ENCODE measurements around the gene KCNA4. TPM values are rescaled to one million over a fixed set of nuclear protein-coding genes. Genes with fewer than 3 reads are reported as not detected.
"Not testable (repeated sequence)": the region's sequence is repeated elsewhere in the genome, so short reads cannot be mapped to it uniquely, and the experiment has no call there.

KCNA4 gene
- total and polyA plus RNA-seq, 8 donors = 0.58 to 2.2 TPM; not detected in 6

DNA sequence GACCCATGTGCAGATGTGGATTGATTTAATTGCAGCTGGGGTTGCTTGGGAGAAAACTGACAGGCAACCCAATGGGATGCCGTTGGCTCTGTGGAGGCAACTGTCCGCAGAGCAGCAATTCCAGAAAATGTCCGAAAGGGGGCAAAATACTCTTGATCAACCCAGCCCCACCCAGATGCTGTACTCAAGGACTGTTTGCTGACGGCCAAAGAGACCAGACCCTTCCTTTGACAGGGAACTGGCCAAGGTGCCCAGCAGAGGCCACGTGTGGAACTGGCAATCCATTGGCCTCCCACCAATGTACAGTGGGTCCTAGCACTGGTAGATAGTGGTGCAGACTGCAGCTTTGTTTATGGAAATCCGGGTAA, 29.7 kb upstream of the KCNA4 start:
- H3K9me3 ChIP-seq = no peaks in the 10 kb centered on the region
- DNase-seq = no peak
- TF ChIP-seq POLR2A (IDR thresholded peaks at IDR 0.05) (no peak), EP300 (IDR thresholded peaks at IDR 0.05) (no peak), POLR2AphosphoS5 (IDR thresholded peaks at IDR 0.05) (no peak)
- TF ChIP-seq, protein P1, sequence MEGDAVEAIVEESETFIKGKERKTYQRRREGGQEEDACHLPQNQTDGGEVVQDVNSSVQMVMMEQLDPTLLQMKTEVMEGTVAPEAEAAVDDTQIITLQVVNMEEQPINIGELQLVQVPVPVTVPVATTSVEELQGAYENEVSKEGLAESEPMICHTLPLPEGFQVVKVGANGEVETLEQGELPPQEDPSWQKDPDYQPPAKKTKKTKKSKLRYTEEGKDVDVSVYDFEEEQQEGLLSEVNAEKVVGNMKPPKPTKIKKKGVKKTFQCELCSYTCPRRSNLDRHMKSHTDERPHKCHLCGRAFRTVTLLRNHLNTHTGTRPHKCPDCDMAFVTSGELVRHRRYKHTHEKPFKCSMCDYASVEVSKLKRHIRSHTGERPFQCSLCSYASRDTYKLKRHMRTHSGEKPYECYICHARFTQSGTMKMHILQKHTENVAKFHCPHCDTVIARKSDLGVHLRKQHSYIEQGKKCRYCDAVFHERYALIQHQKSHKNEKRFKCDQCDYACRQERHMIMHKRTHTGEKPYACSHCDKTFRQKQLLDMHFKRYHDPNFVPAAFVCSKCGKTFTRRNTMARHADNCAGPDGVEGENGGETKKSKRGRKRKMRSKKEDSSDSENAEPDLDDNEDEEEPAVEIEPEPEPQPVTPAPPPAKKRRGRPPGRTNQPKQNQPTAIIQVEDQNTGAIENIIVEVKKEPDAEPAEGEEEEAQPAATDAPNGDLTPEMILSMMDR (IDR thresholded peaks at IDR 0.05) = no peak
- H3K27me3 ChIP-seq = no peaks in the 10 kb centered on the region
- 35 to 58% (median 47%) methylated on average over 5 to 6 of the region's 6 CpGs for WGBS, 5 donors
- intact Hi-C loops (cut with DNase I; ENCODE audit: low total_unique reads) = no loop called here
- H3K4me1 ChIP-seq = no peaks in the 10 kb centered on the region
- no peaks in the 10 kb centered on the region for H3K36me3 ChIP-seq
- no peak overlapping the region for H3K4me3 ChIP-seq
- H3K27ac ChIP-seq = no peak overlapping the region

- Histone ChIP-seq H3K9me3 (no peaks in the 10 kb centered on the region), H3K4me1 (no peaks in the 10 kb centered on the region), H3K27ac (no peak overlapping the region), H3K36me3 (no peaks in the 10 kb centered on the region), H3K4me3 (no peak overlapping the region), H3K27me3 (no peaks in the 10 kb centered on the region)
- 58 to 64% (median 60%) methylated on average over 7 of the region's 7 CpGs for WGBS, 5 donors
- no peak for DNase-seq
- intact Hi-C loops (cut with DNase I; ENCODE audit: low total_unique reads) = no loop called here
- TF ChIP-seq POLR2A (IDR thresholded peaks at IDR 0.05) = no peak
- TF ChIP-seq EP300 (IDR thresholded peaks at IDR 0.05) = no peak
- no peak for TF ChIP-seq POLR2AphosphoS5 (IDR thresholded peaks at IDR 0.05)
- TF ChIP-seq, protein P1 (IDR thresholded peaks at IDR 0.05) = no peak
Observed at GRCh38 chr11:30045921-30046577, 29.2 kb upstream of the KCNA4 start.

- intact Hi-C loops (cut with DNase I; ENCODE audit: low total_unique reads) = no loop called here
- H3K4me1 ChIP-seq = no peaks in the 10 kb centered on the region
- no peaks in the 10 kb centered on the region for H3K27me3 ChIP-seq
- H3K9me3 ChIP-seq = no peaks in the 10 kb centered on the region
- DNase-seq = no peak
- no peaks in the 10 kb centered on the region for H3K36me3 ChIP-seq
- no peak overlapping the region for H3K4me3 ChIP-seq
- WGBS, 5 donors = 74 to 82% (median 78%) methylated on average over 6 of the region's 6 CpGs
- no peak overlapping the region for H3K27ac ChIP-seq
- TF ChIP-seq, protein P1 (IDR thresholded peaks at IDR 0.05) = no peak
- no peak for TF ChIP-seq POLR2AphosphoS5 (IDR thresholded peaks at IDR 0.05)
Observed at GRCh38 chr11:30045144-30045543, 28.3 kb upstream of the KCNA4 start.

DNA sequence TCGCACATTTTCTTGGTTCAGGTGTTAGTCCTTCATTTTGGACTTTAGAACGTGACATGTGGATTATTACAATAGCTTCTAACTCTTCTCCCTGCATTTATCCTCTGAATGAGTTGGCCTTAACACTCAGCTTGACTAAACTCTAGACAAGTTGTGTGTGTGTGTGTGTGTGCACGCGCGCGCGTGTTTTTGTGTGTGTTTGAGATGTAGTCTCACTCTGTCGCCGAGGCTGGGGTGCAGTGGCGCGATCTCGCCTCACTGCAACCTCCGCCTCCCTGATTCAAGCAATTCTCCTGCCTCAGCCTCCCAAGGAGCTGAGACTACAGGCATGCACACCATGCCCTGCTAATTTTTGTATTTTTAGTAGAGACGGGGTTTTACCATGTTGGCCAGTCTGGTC, 24.3 kb upstream of the KCNA4 start:
- intact Hi-C loops (cut with DNase I; ENCODE audit: low total_unique reads) = no loop called here
- H3K27me3 ChIP-seq = no peaks in the 10 kb centered on the region
- H3K27ac ChIP-seq = no peak overlapping the region
- H3K4me3 ChIP-seq = no peak overlapping the region
- no peaks in the 10 kb centered on the region for H3K4me1 ChIP-seq
- no peaks in the 10 kb centered on the region for H3K36me3 ChIP-seq
- TF ChIP-seq POLR2AphosphoS5 (IDR thresholded peaks at IDR 0.05) (no peak), EP300 (IDR thresholded peaks at IDR 0.05) (no peak)
- TF ChIP-seq, protein P1 (IDR thresholded peaks at IDR 0.05) = no peak
- DNase-seq = no peak
- no peaks in the 10 kb centered on the region for H3K9me3 ChIP-seq
- 92 to 96% (median 95%) methylated on average over 14 of the region's 14 CpGs for WGBS, 5 donors

GRCh38 chr11:30034746-30035145, 17.9 kb upstream of the KCNA4 start:
- intact Hi-C loops (cut with DNase I; ENCODE audit: low total_unique reads); H3K4me1 ChIP-seq; H3K4me3 ChIP-seq; H3K36me3 ChIP-seq; H3K27me3 ChIP-seq; DNase-seq; H3K27ac ChIP-seq: not testable (repeated sequence)
- 55 to 84% (median 71%) methylated on average over 4 of the region's 4 CpGs for WGBS, 5 donors
- H3K9me3 ChIP-seq = peaks cover 0 to 15% (median 9%) of the 10 kb centered on the region in 4 donors

DNA sequence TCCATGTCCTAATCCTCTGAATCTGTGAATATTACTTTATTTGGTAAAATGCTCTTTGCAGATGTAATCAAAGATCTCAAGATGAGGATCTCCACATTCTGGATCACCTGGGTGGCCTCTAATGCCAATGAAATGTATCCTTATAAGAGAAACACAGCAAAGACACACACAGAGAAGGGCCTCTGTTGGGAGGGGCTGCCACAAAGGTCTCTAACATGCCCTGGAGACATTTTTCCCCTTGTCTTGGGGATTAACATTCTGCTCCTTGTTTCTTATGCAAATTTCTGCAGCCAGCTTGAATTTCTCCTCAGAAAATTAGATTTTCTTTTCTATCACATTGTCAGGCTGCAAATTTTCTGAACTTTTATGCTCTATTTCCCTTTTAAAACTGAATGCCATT, 17.3 kb upstream of the KCNA4 start:
- intact Hi-C loops (cut with DNase I; ENCODE audit: low total_unique reads); H3K27me3 ChIP-seq; H3K4me1 ChIP-seq; H3K36me3 ChIP-seq; H3K27ac ChIP-seq; H3K4me3 ChIP-seq; DNase-seq: not testable (repeated sequence)
- peaks cover 0 to 15% (median 9%) of the 10 kb centered on the region in 4 donors for H3K9me3 ChIP-seq

All from stomach (tissue), 9 donors.